K562 (cell line): ENCODE data around the gene MRPS6. TPM values are rescaled to one million over a fixed set of nuclear protein-coding genes. Genes with fewer than 3 reads are reported as not detected.

Experiments used
- ARID1B ChIP-seq: fragments of 450-650 bp; IDR thresholded peaks from 2 replicates; pipeline ENCODE4 v1.6.1; 2016; ENCODE audit warnings: antibody characterized with exemption, mild to moderate bottlenecking, inconsistent platforms
- C11orf30 ChIP-seq: fragments of 450-650 bp; IDR thresholded peaks from 2 replicates; pipeline ENCODE4 v1.6.1; 2016; ENCODE audit warnings: low read depth, mild to moderate bottlenecking
- CBX2 ChIP-seq: fragments of 200-600 bp; sonication (generic); IDR thresholded peaks from one replicate; pipeline ENCODE4 v1.6.1; 2012; ENCODE audit warnings: mild to moderate bottlenecking, low read length, inconsistent platforms; ENCODE audit not compliant: insufficient read depth, poor library complexity, severe bottlenecking
- CBX3 ChIP-seq, 2 experiments: IDR thresholded peaks; 1 replicate in 1 of 2; 2 replicates in 1 of 2; pipeline ENCODE4 v1.6.1; 2012; ENCODE audit warnings: inconsistent platforms in 2 of 2, low read length in 2 of 2, borderline replicate concordance in 1 of 2, control low read depth in 1 of 2
- EP300 ChIP-seq: IDR thresholded peaks from 2 replicates; pipeline ENCODE4 v1.6.1; 2012; ENCODE audit warnings: low read length, improper control_type of control experiment
- EWSR1 ChIP-seq: fragments of 450-650 bp; IDR thresholded peaks from 2 replicates; pipeline ENCODE4 v1.6.1; 2018; ENCODE audit warnings: borderline replicate concordance, mild to moderate bottlenecking, low read depth, moderate library complexity; ENCODE audit not compliant: partially characterized antibody
- FOXK1 ChIP-seq: sonication (generic); formaldehyde crosslinking; IDR thresholded peaks from 2 replicates; pipeline ENCODE4 v1.8.0; 2022; ENCODE audit warnings: missing genetic modification reagents, mild to moderate bottlenecking, borderline replicate concordance
- HDAC1 ChIP-seq, 2 experiments: fragments of 450-650 bp; IDR thresholded peaks; 2 replicates each; pipeline ENCODE4 v1.6.1; 2016 to 2017; ENCODE audit warnings: inconsistent platforms in 1 of 2, mild to moderate bottlenecking in 1 of 2, moderate library complexity in 1 of 2
- KLF16 ChIP-seq: IDR thresholded peaks from 2 replicates; pipeline ENCODE4 v1.6.1; 2016; ENCODE audit warnings: antibody characterized with exemption
- MEF2D ChIP-seq: conservative IDR thresholded peaks from 2 replicates; pipeline ENCODE4 v1.6.1; 2016; ENCODE audit warnings: low read depth, missing genetic modification characterization, missing compliant biosample characterization
- MTA3 ChIP-seq: fragments of 450-650 bp; formaldehyde crosslinking; IDR thresholded peaks from 2 replicates; pipeline ENCODE4 v1.6.1; 2017; ENCODE audit warnings: mild to moderate bottlenecking, borderline replicate concordance
- MYC ChIP-seq, 2 experiments: fragments of 250-450 bp in 1 of 2; sonication (Bioruptor Pico) in 1 of 2; IDR thresholded peaks; 2 replicates each; pipeline versions ENCODE4 v1.5.1 to v1.6.1; 2012 to 2021; ENCODE audit warnings: low read depth in 2 of 2, borderline replicate concordance in 1 of 2, improper control_type of control experiment in 1 of 2, low read length in 1 of 2, mild to moderate bottlenecking in 1 of 2, moderate library complexity in 1 of 2
- NR2C1 ChIP-seq, 2 experiments: fragments of 450-650 bp; IDR thresholded peaks; 2 replicates each; pipeline ENCODE4 v1.6.1; 2017; ENCODE audit warnings: mild to moderate bottlenecking in 2 of 2, antibody characterized with exemption in 1 of 2, inconsistent platforms in 1 of 2, missing compliant biosample characterization in 1 of 2, missing genetic modification characterization in 1 of 2
- PHB ChIP-seq: fragments of 250-450 bp; sonication (Bioruptor Pico); IDR thresholded peaks from 2 replicates; pipeline ENCODE4 v1.5.0; 2021
- PTBP1 ChIP-seq: fragments of 200-400 bp; formaldehyde crosslinking; IDR thresholded peaks from 2 replicates; pipeline ENCODE4 v1.6.1; 2017; ENCODE audit warnings: low read depth, low read length
- RB1 ChIP-seq: fragments of 450-650 bp; IDR thresholded peaks from 2 replicates; pipeline ENCODE4 v1.6.1; 2017; ENCODE audit warnings: low read depth, mild to moderate bottlenecking
- RBM17 ChIP-seq: fragments of 200-400 bp; formaldehyde crosslinking; IDR thresholded peaks from 2 replicates; pipeline ENCODE4 v1.6.1; 2017; ENCODE audit warnings: low read depth, mild to moderate bottlenecking, low read length, borderline replicate concordance
- SMAD3 ChIP-seq: fragments of 450-650 bp; formaldehyde crosslinking; conservative IDR thresholded peaks from 2 replicates; pipeline ENCODE4 v1.4.0; 2020; ENCODE audit warnings: mild to moderate bottlenecking
- SMAD4 ChIP-seq: fragments of 250-450 bp; sonication (Bioruptor Pico); conservative IDR thresholded peaks from 2 replicates; pipeline ENCODE4 v1.8.0; 2021; ENCODE audit warnings: inconsistent platforms, mild to moderate bottlenecking, moderate library complexity
- SNIP1 ChIP-seq: fragments of 450-650 bp; IDR thresholded peaks from 2 replicates; pipeline ENCODE4 v1.7.1; 2017; ENCODE audit warnings: low read depth, mild to moderate bottlenecking
- SRSF7 ChIP-seq: fragments of 200-400 bp; formaldehyde crosslinking; optimal IDR thresholded peaks from 2 replicates; pipeline ENCODE3; 2017; ENCODE audit warnings: mild to moderate bottlenecking, low read depth, low read length
- TAF9B ChIP-seq: fragments of 450-650 bp; IDR thresholded peaks from 2 replicates; pipeline ENCODE4 v1.6.1; 2018; ENCODE audit warnings: mild to moderate bottlenecking; ENCODE audit not compliant: partially characterized antibody
- ZNF24 ChIP-seq: fragments of 450-650 bp; IDR thresholded peaks from 2 replicates; pipeline ENCODE4 v1.6.1; 2016
- ZNF280A ChIP-seq: fragments of 450-650 bp; IDR thresholded peaks from 2 replicates; pipeline ENCODE4 v1.6.1; 2018; ENCODE audit warnings: mild to moderate bottlenecking, low read depth; ENCODE audit not compliant: partially characterized antibody
- ZNF280B ChIP-seq: fragments of 250-450 bp; sonication (Bioruptor Pico); IDR thresholded peaks from 2 replicates; pipeline ENCODE4 v1.5.1; 2021; ENCODE audit warnings: mild to moderate bottlenecking
- ZNF586 ChIP-seq: fragments of 450-650 bp; formaldehyde crosslinking; conservative IDR thresholded peaks from 2 replicates; pipeline ENCODE4 v1.4.0; 2020; ENCODE audit warnings: mild to moderate bottlenecking, moderate library complexity
- polyA plus RNA-seq, 8 experiments: library from polyadenylated mRNA; depleted of rRNA in 4 of 8; stranded (reverse) in 5 of 8; unstranded in 3 of 8; fragments of >200 nt; fragmentation: Nextera tagmentation in 2 of 8; fragmentation: Illumina TruSeq in 1 of 8; extraction: Ambion mirVana in 2 of 8; extraction: Trizol in 1 of 8; gene quantifications; 2 replicates each; pipeline versions ENCODE4 v1.2.1 to v1.2.3, GENCODE V29; 2011 to 2014; ENCODE audit warnings: inconsistent platforms in 1 of 8, missing spikeins in 1 of 8
- total RNA-seq, 7 experiments: library from RNA; depleted of rRNA in 6 of 7; stranded (reverse); fragments of >200 nt in 6 of 7; fragmentation: Illumina TruSeq in 2 of 7; extraction: Trizol in 2 of 7; gene quantifications; 2 replicates each; pipeline versions ENCODE4 v1.2.1 to v1.2.3, GENCODE V29; 2011 to 2021; ENCODE audit warnings: low replicate concordance in 1 of 7

Gene MRPS6
- total and polyA plus RNA-seq, 9 of the 15 experiments (the other 6 are each of a cell fraction or from before 2014, with no cell fraction given), result 26.1 to 72.0 (median 39.3) TPM

- TF ChIP-seq TAF9B, result no peak
- TF ChIP-seq MEF2D, result peak; percentile 84; the same call in 1 of the 2 replicates
- no peak for TF ChIP-seq SRSF7
- TF ChIP-seq ZNF280A, result no peak
- TF ChIP-seq C11orf30, result peak; percentile 89
- peak in 1 of 2 experiments; percentile 75; a peak in 1 of 3 replicates for TF ChIP-seq CBX3 (IDR thresholded peaks at IDR 0.05; ENCODE audit: borderline replicate concordance in 1 of 2, low read length in 2 of 2)
- no peak for TF ChIP-seq ZNF280B (CRISPR knock-in tag)
- TF ChIP-seq ZNF586 (CRISPR knock-in tag), result no peak
- peak; percentile 92 for TF ChIP-seq SMAD4 (CRISPR knock-in tag)
- TF ChIP-seq KLF16, result peak; percentile 89
- no peak for TF ChIP-seq RBM17
- TF ChIP-seq FOXK1, result no peak
- TF ChIP-seq SNIP1, result no peak
- no peak for TF ChIP-seq EWSR1
- 0 out of 2 replicates have a peak, but pooled peaks have one; percentile 69 for TF ChIP-seq MTA3
- TF ChIP-seq HDAC1 (IDR thresholded peaks at IDR 0.05), result peak in 1 of 2 experiments; percentile 73; a peak in 1 of 4 replicates
- TF ChIP-seq CBX2, result no peak
- 0 out of 2 replicates have a peak, but pooled peaks have one; percentile 27 for TF ChIP-seq ZNF24
- peak; percentile 95 for TF ChIP-seq ARID1B
- no peak for TF ChIP-seq RB1
- TF ChIP-seq PHB (CRISPR knock-in tag), result no peak
- peak; percentile 69 for TF ChIP-seq MYC (IDR thresholded peaks at IDR 0.05; ENCODE audit: low read depth, low read length)
- TF ChIP-seq MYC (CRISPR knock-in tag; IDR thresholded peaks at IDR 0.05; ENCODE audit: borderline replicate concordance, low read depth), result no peak
- no peak; the same call in 1 of the 2 replicates for TF ChIP-seq NR2C1 (IDR thresholded peaks at IDR 0.05)
- TF ChIP-seq NR2C1 (tag; IDR thresholded peaks at IDR 0.05), result peak; percentile 72
- TF ChIP-seq SMAD3 (CRISPR knock-in tag), result no peak
- TF ChIP-seq PTBP1, result no peak
- peak; percentile 85 for TF ChIP-seq EP300
Observed at GRCh38 chr21:34190576-34191321, 117.4 kb downstream of the MRPS6 start (continued).
